ENCODE data around the gene MAP3K19.

The MAP3K19 gene

GRCh38 chr2:135074216-135074615, 27.0 kb upstream of the MAP3K19 start:
- Mint-ChIP-seq H3K4me1 (no peaks in the 10 kb centered on the region), H3K9me3 (peaks cover 51% of the 10 kb centered on the region), H3K27me3 (ENCODE audit: low read depth) (no peaks in the 10 kb centered on the region), H3K27ac (no peak overlapping the region), H3K36me3 (ENCODE audit: low read depth) (peaks cover 84% of the 10 kb centered on the region), H3K4me3 (no peak overlapping the region)
- TF ChIP-seq, protein P1, sequence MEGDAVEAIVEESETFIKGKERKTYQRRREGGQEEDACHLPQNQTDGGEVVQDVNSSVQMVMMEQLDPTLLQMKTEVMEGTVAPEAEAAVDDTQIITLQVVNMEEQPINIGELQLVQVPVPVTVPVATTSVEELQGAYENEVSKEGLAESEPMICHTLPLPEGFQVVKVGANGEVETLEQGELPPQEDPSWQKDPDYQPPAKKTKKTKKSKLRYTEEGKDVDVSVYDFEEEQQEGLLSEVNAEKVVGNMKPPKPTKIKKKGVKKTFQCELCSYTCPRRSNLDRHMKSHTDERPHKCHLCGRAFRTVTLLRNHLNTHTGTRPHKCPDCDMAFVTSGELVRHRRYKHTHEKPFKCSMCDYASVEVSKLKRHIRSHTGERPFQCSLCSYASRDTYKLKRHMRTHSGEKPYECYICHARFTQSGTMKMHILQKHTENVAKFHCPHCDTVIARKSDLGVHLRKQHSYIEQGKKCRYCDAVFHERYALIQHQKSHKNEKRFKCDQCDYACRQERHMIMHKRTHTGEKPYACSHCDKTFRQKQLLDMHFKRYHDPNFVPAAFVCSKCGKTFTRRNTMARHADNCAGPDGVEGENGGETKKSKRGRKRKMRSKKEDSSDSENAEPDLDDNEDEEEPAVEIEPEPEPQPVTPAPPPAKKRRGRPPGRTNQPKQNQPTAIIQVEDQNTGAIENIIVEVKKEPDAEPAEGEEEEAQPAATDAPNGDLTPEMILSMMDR (IDR thresholded peaks at IDR 0.05; ENCODE audit: unreplicated experiment in 3 of 3): no peak

GRCh38 chr2:135072125-135072997, 25.1 kb upstream of the MAP3K19 start:
- no peaks in the 10 kb centered on the region for H3K27me3 Mint-ChIP-seq (ENCODE audit: low read depth)
- H3K4me3 Mint-ChIP-seq: no peak overlapping the region
- H3K27ac Mint-ChIP-seq: no peak overlapping the region
- H3K9me3 Mint-ChIP-seq: peaks cover 52% of the 10 kb centered on the region
- no peaks in the 10 kb centered on the region for H3K4me1 Mint-ChIP-seq
- peaks cover 85% of the 10 kb centered on the region for H3K36me3 Mint-ChIP-seq (ENCODE audit: low read depth)
- TF ChIP-seq, protein P1 (IDR thresholded peaks at IDR 0.05; ENCODE audit: unreplicated experiment in 3 of 3): no peak

GRCh38 chr2:135066710-135067109, 19.5 kb upstream of the MAP3K19 start:
- H3K4me3 Mint-ChIP-seq: no peak overlapping the region
- no peaks in the 10 kb centered on the region for H3K4me1 Mint-ChIP-seq
- H3K27me3 Mint-ChIP-seq (ENCODE audit: low read depth): no peaks in the 10 kb centered on the region
- no peak overlapping the region for H3K27ac Mint-ChIP-seq
- peaks cover 91% of the 10 kb centered on the region for H3K36me3 Mint-ChIP-seq (ENCODE audit: low read depth)
- peaks cover 29% of the 10 kb centered on the region for H3K9me3 Mint-ChIP-seq
- TF ChIP-seq, protein P1 (IDR thresholded peaks at IDR 0.05; ENCODE audit: unreplicated experiment in 3 of 3): no peak

DNA sequence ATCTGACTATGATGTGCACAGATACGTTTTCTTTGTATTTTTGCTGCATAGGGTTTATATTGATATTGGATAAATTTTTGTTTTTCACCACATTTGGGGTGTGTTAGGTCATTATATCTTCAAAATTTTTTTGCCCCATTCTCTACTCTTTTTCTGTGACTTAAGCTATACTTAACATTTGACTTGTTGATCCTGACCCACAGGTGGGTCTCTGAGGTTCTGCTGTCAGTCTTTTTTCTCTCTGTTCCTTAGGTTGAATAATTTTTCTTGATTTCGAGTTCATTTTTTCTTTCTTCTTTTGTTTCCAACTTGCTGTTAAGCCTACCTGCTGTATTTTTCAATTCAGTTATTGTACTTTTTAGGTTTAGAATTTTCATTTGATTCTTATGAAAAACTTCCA, 16.9 kb upstream of the MAP3K19 start:
- peaks cover 10% of the 10 kb centered on the region for H3K9me3 Mint-ChIP-seq
- H3K27me3 Mint-ChIP-seq (ENCODE audit: low read depth): no peaks in the 10 kb centered on the region
- no peaks in the 10 kb centered on the region for H3K4me1 Mint-ChIP-seq
- H3K27ac Mint-ChIP-seq: no peak overlapping the region
- TF ChIP-seq, protein P1 (IDR thresholded peaks at IDR 0.05; ENCODE audit: unreplicated experiment in 3 of 3): no peak
- H3K4me3 Mint-ChIP-seq: no peak overlapping the region
- peaks cover 84% of the 10 kb centered on the region for H3K36me3 Mint-ChIP-seq (ENCODE audit: low read depth)

GRCh38 chr2:135063210-135063609, 16.0 kb upstream of the MAP3K19 start:
- H3K4me3 Mint-ChIP-seq: no peak overlapping the region
- H3K27ac Mint-ChIP-seq: no peak overlapping the region
- no peaks in the 10 kb centered on the region for H3K27me3 Mint-ChIP-seq (ENCODE audit: low read depth)
- peaks cover 5% of the 10 kb centered on the region for H3K9me3 Mint-ChIP-seq
- H3K4me1 Mint-ChIP-seq: no peaks in the 10 kb centered on the region
- H3K36me3 Mint-ChIP-seq (ENCODE audit: low read depth): peaks cover 80% of the 10 kb centered on the region
- TF ChIP-seq, protein P1 (IDR thresholded peaks at IDR 0.05; ENCODE audit: unreplicated experiment in 3 of 3): no peak

DNA sequence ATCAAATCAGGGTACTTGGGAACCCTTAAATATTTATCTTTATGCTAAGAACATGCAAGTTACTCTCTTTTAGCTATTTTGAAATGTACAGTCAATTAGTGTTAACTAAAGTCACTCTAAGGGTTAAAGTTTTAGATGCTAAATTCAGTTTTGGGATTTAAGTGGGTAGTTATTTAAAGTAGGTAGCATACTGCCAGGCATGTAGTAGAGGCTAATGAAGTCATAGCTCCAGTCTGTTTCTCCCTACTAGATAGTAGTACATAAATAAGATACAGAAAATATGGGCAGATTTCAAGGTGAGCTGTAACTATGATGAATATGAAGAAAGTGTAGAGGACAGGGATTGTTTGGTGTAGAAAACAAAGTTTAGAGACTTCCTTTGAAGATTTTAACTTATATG, 12.3 kb upstream of the MAP3K19 start:
- H3K27ac Mint-ChIP-seq: no peak overlapping the region
- peaks cover 4% of the 10 kb centered on the region for H3K4me1 Mint-ChIP-seq
- no peaks in the 10 kb centered on the region for H3K27me3 Mint-ChIP-seq (ENCODE audit: low read depth)
- peaks cover 5% of the 10 kb centered on the region for H3K9me3 Mint-ChIP-seq
- TF ChIP-seq, protein P1 (IDR thresholded peaks at IDR 0.05; ENCODE audit: unreplicated experiment in 3 of 3): no peak
- peaks cover 54% of the 10 kb centered on the region for H3K36me3 Mint-ChIP-seq (ENCODE audit: low read depth)
- H3K4me3 Mint-ChIP-seq: no peak overlapping the region

All from nephron (organoid).